HT-29 (cell line): ENCODE results near the gene YY1AP1. TPM values are rescaled to one million over a fixed set of nuclear protein-coding genes. Genes with fewer than 3 reads are reported as not detected.
"Not testable (repeated sequence)": the region's sequence is repeated elsewhere in the genome, so short reads cannot be mapped to it uniquely, and the experiment has no call there.

Experiments used
- DNase-seq: peaks from one replicate; pipeline ENCODE4 v3.0.0-alpha.2; 2015; ENCODE audit warnings: low spot score
- total RNA-seq: library from RNA; depleted of rRNA; stranded (reverse); fragments of >200 nt; shearing (Covaris generic); gene quantifications from 2 replicates; pipeline ENCODE4 v1.2.3, GENCODE V29; 2014

Gene YY1AP1
- total RNA-seq, 1 experiment from 2014 or later, result 24.8 TPM

GRCh38 chr1:155695072-155695471, 6.5 kb upstream of the YY1AP1 start:
- DNase-seq, result no peak

- DNase-seq, result no peak
Observed at GRCh38 chr1:155694167-155694566, 5.6 kb upstream of the YY1AP1 start.

GRCh38 chr1:155691992-155692528, 3.5 kb upstream of the YY1AP1 start:
- no peak for DNase-seq

- peak; percentile 40 for DNase-seq
Observed at GRCh38 chr1:155689081-155689607, 570 bp upstream of the YY1AP1 start, which contains the start of gene DAP3. TSS of gene DAP3 (plus strand) at chr1:155689091. CDS start at chr1:155709780, 20,689 bp downstream.

GRCh38 chr1:155687705-155688323, 760 bp downstream of the YY1AP1 start:
- DNase-seq, result peak; percentile 29

- no peak for DNase-seq
Observed at GRCh38 chr1:155681776-155682175, 6.8 kb downstream of the YY1AP1 start.

GRCh38 chr1:155680531-155680930, 8.0 kb downstream of the YY1AP1 start:
- DNase-seq, result no peak

- not testable (repeated sequence) for DNase-seq
Observed at GRCh38 chr1:155678992-155679391, 9.6 kb downstream of the YY1AP1 start.

- peak; percentile 8 for DNase-seq
Observed at GRCh38 chr1:155678027-155678426, 10.5 kb downstream of the YY1AP1 start.

GRCh38 chr1:155673003-155673402, 15.6 kb downstream of the YY1AP1 start:
- no peak for DNase-seq

- DNase-seq, result no peak
Observed at GRCh38 chr1:155671750-155672149, 16.8 kb downstream of the YY1AP1 start.

GRCh38 chr1:155669233-155670162, 19.1 kb downstream of the YY1AP1 start:
- DNase-seq, result no peak

- DNase-seq, result not testable (repeated sequence)
Observed at GRCh38 chr1:155661239-155661638, 27.3 kb downstream of the YY1AP1 start.

GRCh38 chr1:155657463-155657862, 31.1 kb downstream of the YY1AP1 start:
- no peak for DNase-seq

GRCh38 chr1:155652951-155653350, 35.6 kb downstream of the YY1AP1 start:
- DNase-seq, result no peak

- DNase-seq, result peak; percentile 62
Observed at GRCh38 chr1:155651861-155652661, 36.5 kb downstream of the YY1AP1 start.

GRCh38 chr1:155650231-155650757, 38.3 kb downstream of the YY1AP1 start:
- no peak for DNase-seq

GRCh38 chr1:155649676-155650075, 38.9 kb downstream of the YY1AP1 start:
- no peak for DNase-seq

- DNase-seq, result peak; percentile 73
Observed at GRCh38 chr1:155648207-155649147, 40.1 kb downstream of the YY1AP1 start.

GRCh38 chr1:155646307-155646706, 42.3 kb downstream of the YY1AP1 start:
- DNase-seq, result no peak
